ENCODE measurements around the gene LMBR1L. TPM values are rescaled to one million over a fixed set of nuclear protein-coding genes. Genes with fewer than 3 reads are reported as not detected.

The LMBR1L gene
- total and polyA plus RNA-seq, 8 donors, result 39.9 to 102 (median 87.6) TPM

GRCh38 chr12:49133590-49133989 lies 22.9 kb upstream of the LMBR1L start:
- DNase-seq, result no peak
- Histone ChIP-seq H3K4me1 (peaks cover 18 to 37% of the 10 kb centered on the region in 2 donors), H3K36me3 (peaks cover 9 to 14% of the 10 kb centered on the region in 2 donors), H3K27me3 (no peaks in the 10 kb centered on the region), H3K9me3 (no peaks in the 10 kb centered on the region), H3K4me3 (no peak overlapping the region), H3K27ac (no peak overlapping the region)
- ATAC-seq, result no peak
- TF ChIP-seq CTCF (IDR thresholded peaks at IDR 0.05), result no peak
- intact Hi-C loops (cut with DNase I), result loop anchor here in 1 of 2 donors (5.0 to 10.0 kb wide), 2 partner anchors 51 to 104 kb away; partner anchors contain the start of gene TUBA1A

- H3K27ac ChIP-seq, result no peak overlapping the region
Observed at GRCh38 chr12:49133014-49133413, 22.4 kb upstream of the LMBR1L start.

GRCh38 chr12:49131894-49132461 lies 21.3 kb upstream of the LMBR1L start:
- Histone ChIP-seq H3K9me3 (no peaks in the 10 kb centered on the region), H3K27me3 (no peaks in the 10 kb centered on the region), H3K36me3 (peaks cover 9 to 29% of the 10 kb centered on the region in 2 donors), H3K4me3 (peak overlapping the region; percentile 30 to 97), H3K27ac (peak overlapping the region; percentile 100), H3K4me1 (peaks cover 18 to 37% of the 10 kb centered on the region in 2 donors)
- no peak for ATAC-seq
- peak in 2 of 4 donors; percentile 30 to 62 for DNase-seq
- no peak for TF ChIP-seq CTCF (IDR thresholded peaks at IDR 0.05)
- intact Hi-C loops (cut with DNase I), result loop anchor here in 1 of 2 donors (5.0 to 10.0 kb wide), 2 partner anchors 53 to 105 kb away; partner anchors contain the start of gene TUBA1A

More at GRCh38 chr12:49133014-49133413, 22.4 kb upstream of the LMBR1L start:
- Histone ChIP-seq H3K9me3 (no peaks in the 10 kb centered on the region), H3K4me1 (peaks cover 18 to 37% of the 10 kb centered on the region in 2 donors), H3K36me3 (peaks cover 9 to 18% of the 10 kb centered on the region in 2 donors), H3K27me3 (no peaks in the 10 kb centered on the region), H3K4me3 (no peak overlapping the region)
- no peak for DNase-seq
- intact Hi-C loops (cut with DNase I), result loop anchor here in 1 of 2 donors (5.0 to 10.0 kb wide), 2 partner anchors 52 to 104 kb away; partner anchors contain the start of gene TUBA1A
- TF ChIP-seq CTCF (IDR thresholded peaks at IDR 0.05), result no peak
- ATAC-seq, result no peak

GRCh38 chr12:49131051-49131893 lies 20.6 kb upstream of the LMBR1L start, which contains the start of gene TUBA1B:
TUBA1B (minus strand) TSS chr12:49131395; CDS start chr12:49131300, 95 bp downstream.
- ATAC-seq (peak; percentile 92), DNase-seq (peak; percentile 87 to 98 (median 94))
- H3K27me3 ChIP-seq, result no peaks in the 10 kb centered on the region
- no peak for TF ChIP-seq CTCF (IDR thresholded peaks at IDR 0.05)
- H3K36me3 ChIP-seq, result peaks cover 9 to 34% of the 10 kb centered on the region in 2 donors
- H3K4me1 ChIP-seq, result peaks cover 18 to 37% of the 10 kb centered on the region in 2 donors
- peak within 1 kb of the TSS; percentile 100 for H3K27ac ChIP-seq
- intact Hi-C loops (cut with DNase I), result loop anchor here in 1 of 2 donors (5.0 to 10.0 kb wide), 2 partner anchors 54 to 106 kb away; partner anchors contain the start of gene TUBA1A
- peak within 1 kb of the TSS; percentile 86 to 97 for H3K4me3 ChIP-seq
- no peaks in the 10 kb centered on the region for H3K9me3 ChIP-seq
